Measurements from ENCODE around the gene GAS7. TPM values are rescaled to one million over a fixed set of nuclear protein-coding genes. Genes with fewer than 3 reads are reported as not detected.
A peak's percentile ranks its signal among the peaks of the same experiment; 100 is the strongest.

Gene GAS7
- total and polyA plus RNA-seq, 9 donors = 7.1 to 48.0 (median 24.2) TPM

- WGBS, 3 donors = 7 to 12% (median 9%) methylated on average over 15 to 19 of the region's 19 CpGs
- peak; percentile 84 to 91 (median 86) for DNase-seq
- no peaks in the 10 kb centered on the region for H3K27me3 ChIP-seq
- H3K4me3 ChIP-seq = no peak overlapping the region
- TF ChIP-seq CTCF (IDR thresholded peaks at IDR 0.05) = peak in 1 of 3 donors; percentile 18
- TF ChIP-seq POLR2A (IDR thresholded peaks at IDR 0.05) = no peak
- no peak for TF ChIP-seq EP300 (IDR thresholded peaks at IDR 0.05)
- H3K27ac ChIP-seq = peak overlapping the region; percentile 50 to 55
- H3K36me3 ChIP-seq = no peaks in the 10 kb centered on the region
- H3K9me3 ChIP-seq = no peaks in the 10 kb centered on the region
- H3K4me1 ChIP-seq (ENCODE audit: insufficient read depth) = peaks cover 15% of the 10 kb centered on the region
- intact Hi-C loops (cut with DNase I) = no loop called here
Measured at GRCh38 chr17:10127819-10128425, 70.5 kb downstream of the GAS7 start.

- TF ChIP-seq POLR2A (IDR thresholded peaks at IDR 0.05) (no peak), EP300 (IDR thresholded peaks at IDR 0.05) (no peak), CTCF (IDR thresholded peaks at IDR 0.05) (no peak)
- 22 to 29% (median 27%) methylated on average over 16 of the region's 16 CpGs for WGBS, 3 donors
- intact Hi-C loops (cut with DNase I) = no loop called here
- H3K4me1 ChIP-seq (ENCODE audit: insufficient read depth) = peaks cover 15% of the 10 kb centered on the region
- peak overlapping the region; percentile 50 to 55 for H3K27ac ChIP-seq
- H3K9me3 ChIP-seq = no peaks in the 10 kb centered on the region
- peak; percentile 63 to 80 (median 70) for DNase-seq
- H3K4me3 ChIP-seq = no peak overlapping the region
- no peaks in the 10 kb centered on the region for H3K27me3 ChIP-seq
- H3K36me3 ChIP-seq = no peaks in the 10 kb centered on the region
Measured at GRCh38 chr17:10126616-10127501, 71.5 kb downstream of the GAS7 start.

- Histone ChIP-seq H3K4me3 (no peak overlapping the region), H3K4me1 (ENCODE audit: insufficient read depth) (peaks cover 15% of the 10 kb centered on the region), H3K36me3 (no peaks in the 10 kb centered on the region), H3K27ac (peak overlapping the region in 1 of 2 donors; percentile 55), H3K9me3 (no peaks in the 10 kb centered on the region), H3K27me3 (no peaks in the 10 kb centered on the region)
- no peak for DNase-seq
- WGBS, 3 donors = 40 to 51% (median 45%) methylated on average over 18 of the region's 18 CpGs
- intact Hi-C loops (cut with DNase I) = no loop called here
- TF ChIP-seq POLR2A (IDR thresholded peaks at IDR 0.05) (no peak), EP300 (IDR thresholded peaks at IDR 0.05) (no peak), CTCF (IDR thresholded peaks at IDR 0.05) (no peak)
Measured at GRCh38 chr17:10126276-10126615, 72.2 kb downstream of the GAS7 start.

- no peak for DNase-seq
- H3K4me3 ChIP-seq = no peak overlapping the region
- H3K27me3 ChIP-seq = no peaks in the 10 kb centered on the region
- 5 to 10% (median 6%) methylated on average over 10 to 11 of the region's 11 CpGs for WGBS, 3 donors
- H3K9me3 ChIP-seq = no peaks in the 10 kb centered on the region
- intact Hi-C loops (cut with DNase I) = no loop called here
- H3K4me1 ChIP-seq (ENCODE audit: insufficient read depth) = peaks cover 18% of the 10 kb centered on the region
- TF ChIP-seq EP300 (IDR thresholded peaks at IDR 0.05) (no peak), POLR2A (IDR thresholded peaks at IDR 0.05) (no peak), CTCF (IDR thresholded peaks at IDR 0.05) (no peak)
- H3K36me3 ChIP-seq = no peaks in the 10 kb centered on the region
- H3K27ac ChIP-seq = no peak overlapping the region
Measured at GRCh38 chr17:10125531-10126275, 72.7 kb downstream of the GAS7 start.
